Measurements from ENCODE around the gene ERVH48-1.
"Not testable (repeated sequence)": the region's sequence is repeated elsewhere in the genome, so short reads cannot be mapped to it uniquely, and the experiment has no call there.

Gene ERVH48-1

GRCh38 chr21:42959728-42960127, 34.3 kb upstream of the ERVH48-1 start:
- Histone ChIP-seq H3K4me1 (no peaks in the 10 kb centered on the region), H3K9me3 (no peaks in the 10 kb centered on the region), H3K36me3 (no peaks in the 10 kb centered on the region), H3K4me3 (ENCODE audit: low read depth, low read length) (no peak overlapping the region), H3K27me3 (no peaks in the 10 kb centered on the region)
- no peak for TF ChIP-seq CTCF (IDR thresholded peaks at IDR 0.05; ENCODE audit: low read depth, low read length)
- DNase-seq = no peak

- not testable (repeated sequence) for DNase-seq; H3K4me3 ChIP-seq (ENCODE audit: low read depth, low read length); H3K9me3 ChIP-seq; H3K27me3 ChIP-seq; H3K4me1 ChIP-seq; H3K36me3 ChIP-seq
Measured at GRCh38 chr21:42958122-42958521, 32.7 kb upstream of the ERVH48-1 start.

GRCh38 chr21:42956824-42957630, 31.6 kb upstream of the ERVH48-1 start:
- no peak for DNase-seq
- Histone ChIP-seq H3K4me1 (no peaks in the 10 kb centered on the region), H3K27me3 (no peaks in the 10 kb centered on the region), H3K36me3 (no peaks in the 10 kb centered on the region), H3K4me3 (ENCODE audit: low read depth, low read length) (no peak overlapping the region), H3K9me3 (no peaks in the 10 kb centered on the region)
- TF ChIP-seq CTCF (IDR thresholded peaks at IDR 0.05; ENCODE audit: low read depth, low read length) = no peak

GRCh38 chr21:42951193-42951592, 25.8 kb upstream of the ERVH48-1 start:
- not testable (repeated sequence) for H3K4me3 ChIP-seq (ENCODE audit: low read depth, low read length); H3K36me3 ChIP-seq; DNase-seq; H3K9me3 ChIP-seq; H3K4me1 ChIP-seq; H3K27me3 ChIP-seq

- not testable (repeated sequence) for H3K4me3 ChIP-seq (ENCODE audit: low read depth, low read length); DNase-seq; H3K36me3 ChIP-seq; H3K27me3 ChIP-seq; H3K9me3 ChIP-seq; H3K4me1 ChIP-seq
Measured at GRCh38 chr21:42949094-42949755, 23.8 kb upstream of the ERVH48-1 start.

GRCh38 chr21:42942244-42942643, 16.8 kb upstream of the ERVH48-1 start:
- no peaks in the 10 kb centered on the region for H3K27me3 ChIP-seq
- H3K4me1 ChIP-seq = no peaks in the 10 kb centered on the region
- no peak for TF ChIP-seq CTCF (IDR thresholded peaks at IDR 0.05; ENCODE audit: low read depth, low read length)
- H3K36me3 ChIP-seq = no peaks in the 10 kb centered on the region
- no peaks in the 10 kb centered on the region for H3K9me3 ChIP-seq
- H3K4me3 ChIP-seq (ENCODE audit: low read depth, low read length) = no peak overlapping the region
- DNase-seq = no peak

- DNase-seq = no peak
- no peaks in the 10 kb centered on the region for H3K9me3 ChIP-seq
- TF ChIP-seq CTCF (IDR thresholded peaks at IDR 0.05; ENCODE audit: low read depth, low read length) = no peak
Measured at GRCh38 chr21:42941696-42942085, 16.3 kb upstream of the ERVH48-1 start.

More at GRCh38 chr21:42941696-42942085, 16.3 kb upstream of the ERVH48-1 start:
- Histone ChIP-seq H3K27me3 (no peaks in the 10 kb centered on the region), H3K36me3 (no peaks in the 10 kb centered on the region), H3K4me1 (no peaks in the 10 kb centered on the region), H3K4me3 (ENCODE audit: low read depth, low read length) (no peak overlapping the region)

Measured in BE2C (cell line).